LNCaP clone FGC (cell line): ENCODE data around the gene ENTPD6.

Experiments used
- DNase-seq: peaks from one replicate; pipeline ENCODE4 v3.0.0-alpha.2; 2011; ENCODE audit warnings: low read depth
- H3K4me3 ChIP-seq: 2 replicates; pipeline ENCODE4 v1.5.1; 2011; ENCODE audit warnings: mild to moderate bottlenecking, low read depth, low read length, control low read depth
- CTCF ChIP-seq: IDR thresholded peaks from 2 replicates; pipeline ENCODE4 v1.5.1; 2012; ENCODE audit warnings: mild to moderate bottlenecking; ENCODE audit not compliant: control insufficient read depth, insufficient read depth; ENCODE audit errors: extremely low read depth

Gene ENTPD6

DNA sequence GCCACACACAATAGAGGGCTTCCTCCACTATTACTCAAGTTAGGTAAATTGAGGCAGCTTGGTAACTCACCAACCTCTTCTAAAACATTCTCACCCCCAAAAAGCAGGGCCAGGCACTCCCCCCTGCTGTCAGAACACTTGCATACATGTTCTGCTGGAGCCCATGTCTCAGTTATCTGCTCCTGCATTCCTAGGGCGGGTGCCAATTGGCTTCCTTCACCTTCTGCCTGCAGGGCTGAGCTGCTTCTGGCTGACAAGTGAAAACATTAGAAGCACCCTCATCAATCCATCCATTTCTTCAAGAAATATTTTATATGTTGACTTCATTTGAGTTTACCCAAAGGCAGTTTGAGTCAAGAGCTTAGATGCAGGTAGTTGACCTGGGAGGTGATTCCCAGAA, 4.5 kb upstream of the ENTPD6 start:
- DNase-seq, result no peak
- TF ChIP-seq CTCF, result no peak

GRCh38 chr20:25191689-25192088, 3.8 kb upstream of the ENTPD6 start:
- DNase-seq, result no peak
- H3K4me3 ChIP-seq, result no peak overlapping the region
- no peak for TF ChIP-seq CTCF

More for the DNA sequence above, 4.5 kb upstream of the ENTPD6 start:
- no peak overlapping the region for H3K4me3 ChIP-seq

GRCh38 chr20:25193843-25194242, 1.7 kb upstream of the ENTPD6 start:
- DNase-seq, result no peak
- H3K4me3 ChIP-seq, result no peak overlapping the region
- TF ChIP-seq CTCF, result no peak

GRCh38 chr20:25194333-25194972, 1.1 kb upstream of the ENTPD6 start:
- H3K4me3 ChIP-seq, result no peak overlapping the region
- DNase-seq, result no peak
- no peak for TF ChIP-seq CTCF

DNA sequence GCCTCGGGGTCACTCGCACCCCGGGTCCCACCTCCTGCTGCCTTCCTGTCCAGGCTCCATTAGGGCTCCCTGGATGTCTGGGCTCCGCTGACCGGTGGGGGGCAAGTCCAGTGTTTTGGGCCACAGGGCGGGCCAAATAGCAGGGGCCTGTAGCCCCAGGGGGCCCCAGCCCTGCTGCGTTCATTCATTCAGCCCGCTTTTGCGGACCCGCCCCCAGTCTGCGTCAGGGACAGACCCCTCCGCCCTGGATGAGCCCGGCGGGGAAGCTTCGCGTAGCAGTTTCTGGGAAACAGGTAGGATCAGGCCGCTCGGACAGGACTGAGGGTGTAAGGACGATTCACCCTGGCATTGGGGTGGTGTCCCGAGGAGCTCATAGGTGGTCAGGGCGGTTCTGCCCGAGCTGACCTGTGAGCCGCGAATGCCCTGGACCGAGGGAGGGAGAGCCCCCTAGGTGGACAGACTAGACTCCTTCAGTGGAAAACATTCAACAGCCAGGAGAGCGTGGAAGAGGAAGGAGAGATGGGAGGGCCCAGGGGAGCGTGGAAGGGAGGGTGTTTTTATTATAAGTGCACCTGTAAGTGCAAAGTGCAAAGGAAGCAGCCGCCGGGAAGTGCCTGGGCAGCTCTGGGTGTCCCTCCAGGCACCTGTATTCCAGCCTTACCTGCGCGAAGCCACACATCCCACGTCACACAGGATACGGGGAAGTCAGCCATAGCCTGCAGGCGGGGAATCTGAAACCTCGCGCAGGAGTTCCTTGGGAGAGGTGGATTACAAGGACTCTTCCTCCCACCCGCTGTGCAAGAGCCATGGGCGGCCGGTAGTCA, 662 bp downstream of the ENTPD6 start:
- no peak for TF ChIP-seq CTCF
- DNase-seq, result peak; percentile 57
- H3K4me3 ChIP-seq, result peak overlapping the region; percentile 75

DNA sequence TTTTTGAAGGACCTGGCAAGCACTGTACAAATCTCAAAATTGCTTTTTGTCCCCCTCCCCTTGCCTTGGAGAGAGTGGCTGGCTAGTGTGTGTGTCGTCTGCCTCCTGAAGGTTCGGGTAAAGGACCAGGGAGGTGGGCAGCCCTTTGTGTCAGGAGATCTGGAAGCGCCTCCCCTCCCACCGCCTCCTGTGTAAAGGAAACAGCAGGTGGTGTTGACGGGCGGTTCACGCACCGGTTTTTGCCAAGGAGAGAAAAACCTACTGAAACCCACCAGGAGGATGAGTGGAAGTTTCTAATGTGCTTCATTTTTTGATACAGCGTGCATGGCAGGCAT, 1.2 kb downstream of the ENTPD6 start:
- peak overlapping the region; percentile 75 for H3K4me3 ChIP-seq
- no peak for TF ChIP-seq CTCF
- no peak for DNase-seq

DNA sequence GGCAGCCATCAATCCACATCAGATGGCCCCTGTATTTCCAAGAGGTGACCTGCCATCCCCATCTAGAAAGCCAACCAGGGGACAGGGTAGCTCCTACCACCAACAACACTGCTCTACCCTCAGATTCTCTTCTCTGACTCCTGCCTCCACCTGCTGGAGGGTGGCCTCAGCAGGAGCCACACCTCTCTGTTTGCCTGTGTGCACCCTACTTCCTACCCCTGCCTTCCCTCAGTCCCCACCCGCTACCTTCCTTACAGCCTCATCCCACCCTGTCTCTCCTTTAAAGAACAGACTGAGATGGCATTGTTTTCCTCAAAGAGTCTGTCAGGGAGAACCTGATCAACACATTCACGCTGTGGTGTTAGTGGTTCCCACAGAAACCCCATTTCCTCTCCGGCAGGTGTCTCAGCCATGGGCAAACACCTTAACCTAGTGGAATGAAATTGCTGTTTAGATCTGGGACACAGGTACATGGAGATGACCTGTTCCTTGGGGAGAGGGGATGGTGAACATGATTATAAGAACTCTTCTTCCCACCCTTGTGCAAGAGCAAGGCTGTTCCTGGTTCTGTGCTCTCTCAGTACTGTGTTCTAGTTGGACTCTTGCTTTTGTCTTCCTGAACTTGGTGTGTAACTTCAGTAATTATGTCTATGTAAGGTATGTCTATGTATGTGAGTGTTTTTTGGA, 1.8 kb downstream of the ENTPD6 start:
- 0 out of 2 replicates have a peak, but pooled peaks have one; percentile 3 for TF ChIP-seq CTCF
- no peak for DNase-seq
- peak overlapping the region; percentile 75 for H3K4me3 ChIP-seq
